ENCODE measurements around the gene BARHL1. TPM values are rescaled to one million over a fixed set of nuclear protein-coding genes. Genes with fewer than 3 reads are reported as not detected.

Gene BARHL1
- polyA plus RNA-seq, 1 donor (not counting 4 experiments of a cell fraction or from before 2014, with no cell fraction given), result not detected

DNA sequence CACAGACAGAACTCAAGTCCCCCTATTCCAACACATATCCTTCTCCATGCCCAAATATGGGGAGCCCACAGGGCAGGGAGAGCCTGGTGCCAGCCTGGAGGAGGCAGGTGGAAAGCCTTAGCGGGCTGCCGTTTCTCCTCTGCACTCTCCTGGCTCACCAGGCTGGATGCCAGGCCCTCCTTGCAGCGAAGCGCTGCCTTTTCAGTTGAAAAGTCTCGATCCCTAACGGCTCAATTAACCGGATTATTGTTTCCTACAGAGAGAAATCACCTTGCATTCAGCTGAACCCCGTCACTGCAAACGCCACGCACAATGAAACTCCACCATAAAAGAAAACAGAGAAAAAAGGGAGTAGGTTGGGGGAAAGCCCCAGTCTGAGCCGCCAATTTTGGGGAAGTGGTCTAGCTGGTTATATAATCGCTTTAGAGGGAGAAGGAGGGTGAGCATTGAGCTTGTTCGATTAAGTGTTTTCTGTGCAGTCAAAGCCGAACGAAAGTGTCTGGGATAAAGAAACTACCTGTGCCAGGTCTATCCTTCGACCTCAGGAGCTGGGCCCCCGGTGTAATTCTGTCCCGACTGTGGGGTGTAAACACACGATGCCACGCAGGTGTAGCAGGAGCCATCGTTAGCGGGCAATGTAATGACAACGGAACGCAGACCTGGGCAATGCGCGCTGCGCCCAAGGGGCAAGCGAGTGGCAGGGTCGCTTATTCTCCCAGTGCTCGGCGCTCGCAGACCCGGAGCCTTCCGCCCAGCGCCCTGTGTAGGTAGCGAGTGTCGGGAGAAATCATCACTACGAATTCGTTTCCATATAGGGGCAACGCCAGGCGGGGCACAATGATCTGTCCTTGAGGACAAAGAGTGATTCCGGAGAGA, 3.8 kb downstream of the BARHL1 start:
- Histone ChIP-seq H2AFZ (ENCODE audit: control insufficient read depth, low read length) (no peak overlapping the region), H3K36me3 (ENCODE audit: control insufficient read depth in 2 of 2, extremely low read depth in 1 of 2, insufficient read depth in 2 of 2, low read length in 2 of 2) (no peaks in the 10 kb centered on the region), H3K4me3 (ENCODE audit: control insufficient read depth in 2 of 3, extremely low read depth in 1 of 3, insufficient read depth in 2 of 3, low read depth in 1 of 3, low read length in 3 of 3) (no peak overlapping the region), H3K27me3 (ENCODE audit: control insufficient read depth, extremely low read depth, insufficient read depth, low read length) (peaks cover 98% of the 10 kb centered on the region), H4K20me1 (ENCODE audit: control insufficient read depth, extremely low read depth, insufficient read depth, low read length) (peaks cover 34% of the 10 kb centered on the region), H3K9me1 (ENCODE audit: control insufficient read depth, extremely low read depth, insufficient read depth, low read length) (peaks cover 2% of the 10 kb centered on the region), H3K4me2 (ENCODE audit: control insufficient read depth, extremely low read depth, insufficient read depth, low read depth, low read length) (no peak overlapping the region), H3K79me2 (ENCODE audit: control insufficient read depth, insufficient read depth, low read length) (no peaks in the 10 kb centered on the region), H3K4me1 (ENCODE audit: control insufficient read depth, extremely low read depth, insufficient read depth, low read length) (peaks cover 6% of the 10 kb centered on the region), H3K9ac (ENCODE audit: control insufficient read depth, extremely low read depth, insufficient read depth, low read length) (no peak overlapping the region), H3K27ac (ENCODE audit: control insufficient read depth, insufficient read depth, low read length) (no peak overlapping the region), H3K9me3 (ENCODE audit: control insufficient read depth, low read depth, low read length) (no peaks in the 10 kb centered on the region)
- DNase-seq (ENCODE audit: low read depth, low spot score) (no peak), FAIRE-seq (no peak)
- no peak for TF ChIP-seq CTCF (optimal IDR thresholded peaks at IDR 0.05 in 1 of 3, IDR thresholded peaks at IDR 0.05 in 1 of 3, conservative IDR thresholded peaks at IDR 0.05 in 1 of 3; ENCODE audit: extremely low read depth in 1 of 3, insufficient read depth in 2 of 3, low read length in 3 of 3)
- TF ChIP-seq EZH2 (IDR thresholded peaks at IDR 0.05; ENCODE audit: low read length), result peak; percentile 79
- dilution Hi-C loops (cut with MboI; ENCODE audit: extremely low pct_ligation_motif_present, low sequenced_read_pairs), result no loop called here

GRCh38 chr9:132586830-132587591, 4.6 kb downstream of the BARHL1 start:
- Histone ChIP-seq H3K9ac (ENCODE audit: control insufficient read depth, extremely low read depth, insufficient read depth, low read length) (no peak overlapping the region), H3K27ac (ENCODE audit: control insufficient read depth, insufficient read depth, low read length) (no peak overlapping the region), H3K9me1 (ENCODE audit: control insufficient read depth, extremely low read depth, insufficient read depth, low read length) (peaks cover 2% of the 10 kb centered on the region), H3K79me2 (ENCODE audit: control insufficient read depth, insufficient read depth, low read length) (no peaks in the 10 kb centered on the region), H3K4me2 (ENCODE audit: control insufficient read depth, extremely low read depth, insufficient read depth, low read depth, low read length) (no peak overlapping the region), H3K9me3 (ENCODE audit: control insufficient read depth, low read depth, low read length) (no peaks in the 10 kb centered on the region), H3K27me3 (ENCODE audit: control insufficient read depth, extremely low read depth, insufficient read depth, low read length) (peaks cover 96% of the 10 kb centered on the region), H2AFZ (ENCODE audit: control insufficient read depth, low read length) (no peak overlapping the region), H4K20me1 (ENCODE audit: control insufficient read depth, extremely low read depth, insufficient read depth, low read length) (peaks cover 29% of the 10 kb centered on the region), H3K36me3 (ENCODE audit: control insufficient read depth in 2 of 2, extremely low read depth in 1 of 2, insufficient read depth in 2 of 2, low read length in 2 of 2) (no peaks in the 10 kb centered on the region), H3K4me3 (ENCODE audit: control insufficient read depth in 2 of 3, extremely low read depth in 1 of 3, insufficient read depth in 2 of 3, low read depth in 1 of 3, low read length in 3 of 3) (no peak overlapping the region), H3K4me1 (ENCODE audit: control insufficient read depth, extremely low read depth, insufficient read depth, low read length) (peaks cover 2% of the 10 kb centered on the region)
- DNase-seq (ENCODE audit: low read depth, low spot score) (no peak), FAIRE-seq (no peak)
- dilution Hi-C loops (cut with MboI; ENCODE audit: extremely low pct_ligation_motif_present, low sequenced_read_pairs), result no loop called here
- TF ChIP-seq EZH2 (IDR thresholded peaks at IDR 0.05; ENCODE audit: low read length) (peak; percentile 54), CTCF (optimal IDR thresholded peaks at IDR 0.05 in 1 of 3, IDR thresholded peaks at IDR 0.05 in 1 of 3, conservative IDR thresholded peaks at IDR 0.05 in 1 of 3; ENCODE audit: extremely low read depth in 1 of 3, insufficient read depth in 2 of 3, low read length in 3 of 3) (no peak)
